Spleen (tissue), 7 donors: Measurements from ENCODE around the gene ADGB.

Source experiments
- CTCF ChIP-seq, 11 experiments: fragments of 200-600 bp in 7 of 11; fragments of 450-650 bp in 4 of 11; sonication (generic) in 4 of 11; IDR thresholded peaks in 8 of 11; conservative IDR thresholded peaks in 3 of 11; 1 replicate in 7 of 11; 2 replicates in 4 of 11; pipeline versions ENCODE4 v1.4.0 to v1.8.0; 2016 to 2021; ENCODE audit warnings: antibody characterized with exemption in 11 of 11, inconsistent platforms in 4 of 11, mild to moderate bottlenecking in 1 of 11
- POLR2A ChIP-seq, 3 donors: fragments of 450-650 bp; IDR thresholded peaks; one replicate each; pipeline ENCODE4 v1.5.1; 2017; ENCODE audit warnings: antibody characterized with exemption in 3 of 3, mild to moderate bottlenecking in 1 of 3
- donor health status: DM: no; HTN: no; CAD: no; lungs with moderate emphysema.
- donor health status: DM: no; HTN: no; CAD: no.
- donor health status: DM: no; HTN: no; CAD: no.

GRCh38 chr6:146753306-146753705 lies 154.5 kb downstream of the ADGB start:
- no peak for TF ChIP-seq CTCF (IDR thresholded peaks at IDR 0.05 in 8 of 11, conservative IDR thresholded peaks at IDR 0.05 in 3 of 11)
- no peak for TF ChIP-seq POLR2A (IDR thresholded peaks at IDR 0.05)
